ENCODE data around the gene CYP2W1.

CYP2W1 gene, protein sequence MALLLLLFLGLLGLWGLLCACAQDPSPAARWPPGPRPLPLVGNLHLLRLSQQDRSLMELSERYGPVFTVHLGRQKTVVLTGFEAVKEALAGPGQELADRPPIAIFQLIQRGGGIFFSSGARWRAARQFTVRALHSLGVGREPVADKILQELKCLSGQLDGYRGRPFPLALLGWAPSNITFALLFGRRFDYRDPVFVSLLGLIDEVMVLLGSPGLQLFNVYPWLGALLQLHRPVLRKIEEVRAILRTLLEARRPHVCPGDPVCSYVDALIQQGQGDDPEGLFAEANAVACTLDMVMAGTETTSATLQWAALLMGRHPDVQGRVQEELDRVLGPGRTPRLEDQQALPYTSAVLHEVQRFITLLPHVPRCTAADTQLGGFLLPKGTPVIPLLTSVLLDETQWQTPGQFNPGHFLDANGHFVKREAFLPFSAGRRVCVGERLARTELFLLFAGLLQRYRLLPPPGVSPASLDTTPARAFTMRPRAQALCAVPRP

DNA sequence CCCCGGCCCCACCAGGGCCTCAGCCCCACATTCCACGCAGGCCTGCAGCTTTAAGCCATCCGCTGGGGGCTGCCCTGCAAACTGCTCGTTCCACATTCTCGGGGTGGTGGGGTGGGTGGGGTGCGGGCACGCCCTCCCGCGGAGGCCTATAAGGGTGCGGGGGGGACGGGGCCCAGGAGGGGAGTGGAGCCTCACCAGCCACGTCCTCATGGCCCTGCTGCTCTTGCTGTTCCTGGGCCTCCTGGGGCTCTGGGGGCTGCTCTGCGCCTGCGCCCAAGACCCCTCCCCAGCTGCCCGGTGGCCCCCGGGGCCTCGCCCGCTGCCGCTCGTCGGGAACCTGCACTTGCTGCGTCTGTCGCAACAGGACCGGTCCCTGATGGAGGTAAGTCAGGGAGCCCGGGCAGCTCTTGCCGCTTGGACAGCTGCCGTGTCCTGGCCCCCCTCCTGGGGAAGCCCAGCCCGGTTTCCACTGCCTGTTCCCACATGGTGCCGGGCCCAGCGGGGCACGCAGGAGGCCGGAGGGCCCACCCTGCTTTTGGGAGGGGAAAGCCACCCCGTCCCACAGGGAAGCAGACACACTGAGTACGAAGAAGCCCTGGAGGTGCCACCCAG, at the start of gene CYP2W1:
CYP2W1 (plus strand) TSS at position 178 of the 612 bp plus-strand sequence; CDS start at position 209, 31 bp downstream.
- TF ChIP-seq, protein P1, sequence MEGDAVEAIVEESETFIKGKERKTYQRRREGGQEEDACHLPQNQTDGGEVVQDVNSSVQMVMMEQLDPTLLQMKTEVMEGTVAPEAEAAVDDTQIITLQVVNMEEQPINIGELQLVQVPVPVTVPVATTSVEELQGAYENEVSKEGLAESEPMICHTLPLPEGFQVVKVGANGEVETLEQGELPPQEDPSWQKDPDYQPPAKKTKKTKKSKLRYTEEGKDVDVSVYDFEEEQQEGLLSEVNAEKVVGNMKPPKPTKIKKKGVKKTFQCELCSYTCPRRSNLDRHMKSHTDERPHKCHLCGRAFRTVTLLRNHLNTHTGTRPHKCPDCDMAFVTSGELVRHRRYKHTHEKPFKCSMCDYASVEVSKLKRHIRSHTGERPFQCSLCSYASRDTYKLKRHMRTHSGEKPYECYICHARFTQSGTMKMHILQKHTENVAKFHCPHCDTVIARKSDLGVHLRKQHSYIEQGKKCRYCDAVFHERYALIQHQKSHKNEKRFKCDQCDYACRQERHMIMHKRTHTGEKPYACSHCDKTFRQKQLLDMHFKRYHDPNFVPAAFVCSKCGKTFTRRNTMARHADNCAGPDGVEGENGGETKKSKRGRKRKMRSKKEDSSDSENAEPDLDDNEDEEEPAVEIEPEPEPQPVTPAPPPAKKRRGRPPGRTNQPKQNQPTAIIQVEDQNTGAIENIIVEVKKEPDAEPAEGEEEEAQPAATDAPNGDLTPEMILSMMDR (IDR thresholded peaks at IDR 0.05; ENCODE audit: borderline replicate concordance, insufficient read depth, low read depth, low read length): no peak
- no peak within 1 kb of the TSS for H3K4me3 ChIP-seq (ENCODE audit: low read depth, low read length)

DNA sequence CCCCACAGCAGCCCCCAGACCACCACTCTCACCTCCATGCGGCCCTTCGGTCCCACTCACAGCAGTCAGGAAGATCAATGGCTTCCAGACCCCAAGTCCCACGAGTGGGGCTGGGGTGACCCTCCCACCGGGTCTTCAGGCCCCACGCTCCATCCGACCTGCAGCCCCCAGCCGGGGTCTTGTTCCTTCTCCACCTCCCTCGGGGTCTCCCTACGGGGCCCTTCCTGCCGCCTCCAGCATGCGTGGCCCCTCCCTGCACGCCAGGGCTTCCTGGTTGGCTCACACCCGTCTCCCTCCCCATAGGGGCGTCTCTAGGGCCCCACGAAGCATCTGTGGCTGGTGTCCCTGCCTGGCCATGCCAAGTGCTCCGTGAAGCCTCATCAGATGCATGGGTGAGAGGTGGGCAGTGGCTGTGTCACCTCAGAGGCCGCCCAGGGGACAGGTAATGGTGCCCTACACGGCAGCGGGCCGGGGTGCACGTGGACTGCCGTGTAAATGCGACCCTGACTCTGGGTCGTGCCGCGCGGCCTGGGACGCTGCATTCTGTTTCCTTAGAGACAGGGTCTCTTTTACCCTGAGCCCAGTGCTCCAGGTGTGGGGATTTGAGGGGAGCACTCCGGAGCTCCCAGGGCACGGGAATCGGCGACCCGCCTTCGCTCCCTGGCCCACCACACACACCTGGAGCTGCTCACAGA, 48.4 kb upstream of the CYP2W1 start:
- no peak overlapping the region for H3K4me3 ChIP-seq (ENCODE audit: low read depth, low read length)
- TF ChIP-seq, protein P1 (IDR thresholded peaks at IDR 0.05; ENCODE audit: borderline replicate concordance, insufficient read depth, low read depth, low read length): no peak

DNA sequence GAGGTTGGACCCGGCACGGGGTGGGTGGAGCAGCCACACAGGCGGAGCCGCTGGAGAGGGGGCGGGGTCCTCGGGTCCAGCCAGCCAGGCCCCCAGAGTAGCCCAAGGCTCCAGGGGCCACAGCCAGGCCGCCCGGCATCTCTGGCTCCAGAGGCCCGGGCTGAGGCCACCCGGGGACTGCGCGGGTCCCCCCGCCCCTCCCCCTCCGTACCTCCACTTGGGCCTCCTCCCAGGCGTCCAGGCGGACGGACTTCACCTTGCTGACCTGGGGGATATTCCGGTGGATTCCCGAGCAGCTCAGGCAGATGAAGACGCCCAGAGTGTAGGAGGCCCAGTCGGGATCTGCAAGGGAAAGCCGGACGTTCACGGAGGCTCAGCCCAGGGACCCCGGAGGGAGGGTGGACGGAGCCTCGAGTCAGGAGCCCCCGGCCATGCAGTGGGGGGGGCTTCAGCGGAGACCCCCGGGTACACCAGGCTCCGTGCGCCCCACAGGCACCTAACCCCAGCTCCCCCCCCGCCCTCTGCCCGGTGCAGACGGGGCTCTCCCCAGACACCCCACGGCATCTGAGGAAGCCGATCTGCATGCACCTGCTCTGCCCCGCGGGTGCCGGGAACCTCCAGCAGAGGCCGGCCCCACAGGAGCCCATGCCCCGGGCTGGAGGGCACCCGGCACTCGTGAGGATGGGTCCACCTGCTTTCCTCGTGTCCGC, 47.7 kb upstream of the CYP2W1 start:
- TF ChIP-seq, protein P1 (IDR thresholded peaks at IDR 0.05; ENCODE audit: borderline replicate concordance, insufficient read depth, low read depth, low read length): no peak
- H3K4me3 ChIP-seq (ENCODE audit: low read depth, low read length): no peak overlapping the region

DNA sequence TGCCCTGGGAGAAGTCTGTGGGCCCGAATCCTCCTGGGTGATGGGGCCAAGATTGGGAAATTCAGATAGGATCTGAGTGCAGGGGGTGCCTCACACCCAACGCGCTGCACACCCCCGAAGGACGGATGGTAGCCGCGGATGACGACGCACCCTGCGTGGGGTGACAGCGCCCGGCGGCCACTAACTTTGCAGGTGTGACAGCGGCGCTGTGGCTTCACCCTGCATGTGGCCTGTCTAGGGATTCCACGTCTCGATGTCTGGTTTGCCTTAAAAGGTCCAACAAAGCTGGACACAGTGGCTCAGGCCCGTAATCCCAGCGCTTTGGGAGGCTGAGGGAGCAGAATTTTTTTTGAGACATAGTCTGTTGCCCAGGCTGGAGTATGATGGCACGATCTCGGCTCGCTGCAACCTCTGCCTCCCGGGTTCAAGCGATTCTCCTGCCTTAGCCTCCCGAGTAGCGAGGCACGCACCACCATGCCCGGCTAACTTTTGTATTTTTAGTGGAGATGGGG, 47.1 kb upstream of the CYP2W1 start:
- H3K4me3 ChIP-seq (ENCODE audit: low read depth, low read length): no peak overlapping the region
- TF ChIP-seq, protein P1 (IDR thresholded peaks at IDR 0.05; ENCODE audit: borderline replicate concordance, insufficient read depth, low read depth, low read length): no peak

DNA sequence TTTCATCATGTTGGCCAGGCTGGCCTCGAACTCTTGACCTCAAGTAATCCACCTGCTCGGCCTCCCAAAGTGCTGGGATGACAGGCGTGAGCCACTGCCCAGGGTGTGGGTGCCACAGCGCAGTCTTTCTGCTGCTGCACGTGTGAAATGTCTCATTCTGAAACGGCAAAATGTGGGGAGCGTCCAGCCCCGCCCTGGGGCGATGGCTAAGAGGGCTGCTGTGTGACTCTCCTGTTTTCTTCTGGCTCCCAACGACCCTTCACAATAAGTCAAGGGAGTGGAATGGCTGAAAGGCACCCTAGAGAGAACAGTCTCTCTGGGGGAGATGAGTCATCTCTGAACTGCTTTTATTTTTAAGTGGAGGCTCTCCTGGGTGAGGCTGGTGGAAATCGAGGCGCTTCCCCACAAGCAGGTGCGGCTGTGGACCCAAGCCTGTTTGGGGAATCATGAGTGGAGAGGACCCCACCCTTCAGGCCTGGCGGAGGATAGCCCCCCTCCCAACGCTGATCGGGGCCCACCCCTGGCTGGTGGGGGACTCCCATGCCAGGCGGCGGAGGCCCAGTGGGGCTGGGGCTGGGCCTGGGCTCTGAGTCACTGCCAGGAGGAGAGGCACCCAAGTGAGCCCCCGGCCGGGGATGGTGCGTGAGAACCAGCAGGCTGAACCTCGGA, 46.5 kb upstream of the CYP2W1 start:
- TF ChIP-seq, protein P1 (IDR thresholded peaks at IDR 0.05; ENCODE audit: borderline replicate concordance, insufficient read depth, low read depth, low read length): no peak
- H3K4me3 ChIP-seq (ENCODE audit: low read depth, low read length): peak overlapping the region; percentile 5

DNA sequence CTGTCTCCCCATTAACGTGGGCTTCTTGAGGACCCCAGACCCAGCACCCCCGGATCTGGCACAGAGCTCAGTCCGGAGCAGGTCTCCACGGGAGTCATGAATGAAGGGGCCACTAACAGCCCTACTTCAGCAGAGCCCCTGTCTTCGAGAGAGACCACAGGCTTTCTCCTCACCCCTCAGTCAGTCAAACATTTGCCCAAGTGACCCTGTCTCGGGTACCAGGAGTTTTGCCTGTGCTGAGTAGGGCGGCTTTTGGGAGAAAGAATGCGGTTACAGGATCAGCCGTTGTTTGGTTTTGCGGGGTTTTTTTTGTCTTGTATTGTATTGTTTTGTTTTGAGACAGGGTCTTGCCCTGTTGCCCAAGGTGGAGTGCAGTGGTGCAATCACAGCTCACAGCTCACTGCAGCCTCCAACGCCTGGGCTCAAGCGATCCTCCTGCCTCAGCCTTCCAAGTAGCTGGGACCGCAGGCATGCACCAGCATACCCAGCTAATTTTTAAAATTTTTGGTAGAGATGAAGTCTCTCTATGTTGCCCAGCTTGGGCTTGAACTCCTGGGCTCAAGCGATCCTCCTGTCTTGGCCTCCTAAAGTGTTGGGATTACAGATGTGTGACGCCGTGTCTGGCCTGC, 45.0 kb upstream of the CYP2W1 start:
- H3K4me3 ChIP-seq (ENCODE audit: low read depth, low read length): no peak overlapping the region
- TF ChIP-seq, protein P1 (IDR thresholded peaks at IDR 0.05; ENCODE audit: borderline replicate concordance, insufficient read depth, low read depth, low read length): no peak
